OCI-LY7 (cell line): ENCODE measurements around the gene DPF3.

Experiments used
- CTCF ChIP-seq: fragments of 200-600 bp; sonication (generic); conservative IDR thresholded peaks from 2 replicates; pipeline ENCODE4 v1.5.1; 2014; ENCODE audit warnings: mild to moderate bottlenecking, antibody characterized with exemption, low read length, moderate library complexity, mixed read lengths
- EZH2phosphoT487 ChIP-seq: fragments of 200-600 bp; sonication (generic); IDR thresholded peaks from 2 replicates; pipeline ENCODE4 v1.6.1; 2018; ENCODE audit warnings: low read depth, borderline replicate concordance, mild to moderate bottlenecking, mixed run types, antibody characterized with exemption, low read length, moderate library complexity, mixed read lengths

GRCh38 chr14:72788972-72789728, 104.8 kb downstream of the DPF3 start:
- TF ChIP-seq CTCF, result no peak
- no peak for TF ChIP-seq EZH2phosphoT487
